Small intestine (tissue), 7 donors: ENCODE data around the gene UNC13B. TPM values are rescaled to one million over a fixed set of nuclear protein-coding genes. Genes with fewer than 3 reads are reported as not detected.
"Not testable (repeated sequence)": the region's sequence is repeated elsewhere in the genome, so short reads cannot be mapped to it uniquely, and the experiment has no call there.

Source experiments
- DNase-seq, 2 donors: peaks; one replicate each; pipeline versions ENCODE4 v3.0.0 to v3.0.0-alpha.2; 2013
- FAIRE-seq: peaks from 2 replicates; lab custom pipeline; 2012; peaks lifted over from hg19 to GRCh38; lab: Jason Lieb, UNC
- H3K27ac ChIP-seq, 3 donors: one replicate each; pipeline ENCODE4 v1.5.1; 2013; ENCODE audit warnings: low read length in 2 of 3, mild to moderate bottlenecking in 2 of 3, control low read depth in 1 of 3, inconsistent platforms in 1 of 3, low read depth in 1 of 3, moderate library complexity in 1 of 3
- H3K27me3 ChIP-seq, 3 donors: one replicate each; pipeline ENCODE4 v1.6.1; 2013; ENCODE audit warnings: low read length in 3 of 3, inconsistent platforms in 1 of 3; ENCODE audit not compliant: control insufficient read depth in 3 of 3, insufficient read depth in 3 of 3
- H3K36me3 ChIP-seq, 3 donors: one replicate each; pipeline ENCODE4 v1.6.1; 2013; ENCODE audit warnings: low read length in 3 of 3, inconsistent platforms in 1 of 3, low read depth in 1 of 3, mild to moderate bottlenecking in 1 of 3, moderate library complexity in 1 of 3; ENCODE audit not compliant: control insufficient read depth in 3 of 3, insufficient read depth in 2 of 3
- H3K4me1 ChIP-seq, 3 donors: one replicate each; pipeline ENCODE4 v1.6.1; 2013; ENCODE audit warnings: low read length in 2 of 3, inconsistent platforms in 1 of 3, low read depth in 1 of 3, mild to moderate bottlenecking in 1 of 3, moderate library complexity in 1 of 3; ENCODE audit not compliant: control insufficient read depth in 3 of 3, insufficient read depth in 2 of 3
- H3K4me3 ChIP-seq, 3 donors: one replicate each; pipeline ENCODE4 v1.5.1; 2013; ENCODE audit warnings: low read length in 3 of 3, control low read depth in 1 of 3, inconsistent platforms in 1 of 3, low read depth in 1 of 3, mild to moderate bottlenecking in 1 of 3, moderate library complexity in 1 of 3
- H3K9me3 ChIP-seq, 2 donors: one replicate each; pipeline ENCODE4 v1.6.1; 2013; ENCODE audit warnings: low read depth in 1 of 2, low read length in 1 of 2; ENCODE audit not compliant: control insufficient read depth in 2 of 2, insufficient read depth in 1 of 2
- WGBS, 3 donors: extraction: QIAGEN DNeasy Blood & Tissue Kit; methylation state at CpG; one replicate each; pipeline ENCODE4 v1.1.7; 2013; 5-methylcytosine and 5-hydroxymethylcytosine counted together
- polyA plus RNA-seq, 4 donors: library from polyadenylated mRNA; stranded (reverse) in 3 of 4; unstranded in 1 of 4; fragments of 200-250 nt in 3 of 4; fragments of 120-200 nt in 1 of 4; gene quantifications; one replicate each; pipeline versions ENCODE4 v1.2.1 to v1.2.3, GENCODE V29; 2013
- donor health status: healthy with polysubstance abuse.
- donor health status: control.
- donor health status: control.
- donor health status: Bipolar disorder and iron deficiency.
- donor health status: healthy.

UNC13B gene
- polyA plus RNA-seq, 4 donors: 11.3 to 23.6 (median 14.4) TPM

DNA sequence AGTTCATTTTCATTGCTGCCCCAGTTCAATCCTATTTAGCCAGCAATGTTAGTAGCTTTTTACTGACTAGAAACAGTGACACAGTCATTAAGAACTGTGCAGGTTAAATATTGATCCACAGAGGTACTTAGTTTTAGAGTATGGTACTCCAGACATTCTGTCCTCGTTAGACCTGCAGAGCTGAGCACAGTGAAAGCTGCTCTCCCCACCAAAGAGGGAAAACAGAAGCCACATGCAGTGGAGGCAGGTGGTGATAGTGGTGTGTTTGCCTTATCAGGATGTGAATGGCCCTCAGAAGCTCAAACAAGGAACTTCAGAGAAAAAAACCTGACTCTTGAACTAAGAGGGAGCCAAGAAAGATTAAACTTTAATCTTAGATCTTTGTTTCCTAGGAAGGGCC, 75.5 kb downstream of the UNC13B start:
- WGBS, 3 donors: 5 to 35% (median 8%) methylated on average over 1 of the region's 1 CpG
- Histone ChIP-seq H3K27ac (peak overlapping the region in 2 of 3 donors; percentile 44 to 75), H3K36me3 (peaks cover 0 to 8% (median 0%) of the 10 kb centered on the region in 3 donors), H3K4me1 (peaks cover 0 to 17% (median 4%) of the 10 kb centered on the region in 3 donors), H3K4me3 (no peak overlapping the region), H3K27me3 (no peaks in the 10 kb centered on the region), H3K9me3 (peaks cover 0 to 4% of the 10 kb centered on the region in 2 donors)
- no peak for FAIRE-seq
- DNase-seq: peak; percentile 70 to 74

DNA sequence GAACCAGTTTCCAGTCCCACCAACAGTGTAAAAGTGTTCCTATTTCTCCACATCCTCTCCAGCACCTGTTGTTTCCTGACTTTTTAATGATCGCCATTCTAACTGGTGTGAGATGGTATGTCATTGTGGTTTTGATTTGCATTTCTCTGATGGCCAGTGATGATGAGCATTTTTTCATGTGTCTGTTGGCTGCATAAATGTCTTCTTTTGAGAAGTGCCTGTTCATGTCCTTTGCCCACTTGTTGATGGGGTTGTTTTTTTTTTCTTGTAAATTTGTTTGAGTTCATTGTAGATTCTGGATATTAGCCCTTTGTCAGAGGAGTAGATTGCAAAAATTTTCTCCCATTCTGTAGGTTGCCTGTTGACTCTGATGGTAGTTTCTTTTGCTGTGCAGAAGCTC, 84.1 kb downstream of the UNC13B start:
- H3K27me3 ChIP-seq, H3K36me3 ChIP-seq, H3K9me3 ChIP-seq, DNase-seq, FAIRE-seq, H3K27ac ChIP-seq, H3K4me3 ChIP-seq, H3K4me1 ChIP-seq: not testable (repeated sequence)
- WGBS, 3 donors: no CpG with 5 or more reads among the region's 1 CpG

DNA sequence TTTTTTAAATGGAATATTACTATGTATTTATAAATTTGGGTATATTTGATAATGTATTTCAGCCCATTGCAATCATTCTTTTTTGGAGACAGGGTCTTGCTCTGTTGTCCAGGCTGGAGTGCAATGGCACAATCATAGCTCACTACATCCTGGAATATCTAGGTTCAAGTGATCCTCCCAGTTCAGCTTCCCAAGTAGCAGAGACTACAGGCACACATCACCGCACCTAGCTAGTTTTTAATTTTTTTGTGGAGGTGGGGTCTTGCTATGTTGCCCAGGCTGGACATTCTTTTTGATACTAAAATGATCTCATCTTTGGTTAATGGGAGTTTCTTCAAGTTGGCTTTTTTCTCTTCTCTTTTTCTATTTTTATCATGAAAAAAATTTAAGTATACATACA, 91.3 kb downstream of the UNC13B start:
- FAIRE-seq: no peak
- WGBS, 3 donors: 96 to 100% (median 98%) methylated on average over 1 of the region's 1 CpG

DNA sequence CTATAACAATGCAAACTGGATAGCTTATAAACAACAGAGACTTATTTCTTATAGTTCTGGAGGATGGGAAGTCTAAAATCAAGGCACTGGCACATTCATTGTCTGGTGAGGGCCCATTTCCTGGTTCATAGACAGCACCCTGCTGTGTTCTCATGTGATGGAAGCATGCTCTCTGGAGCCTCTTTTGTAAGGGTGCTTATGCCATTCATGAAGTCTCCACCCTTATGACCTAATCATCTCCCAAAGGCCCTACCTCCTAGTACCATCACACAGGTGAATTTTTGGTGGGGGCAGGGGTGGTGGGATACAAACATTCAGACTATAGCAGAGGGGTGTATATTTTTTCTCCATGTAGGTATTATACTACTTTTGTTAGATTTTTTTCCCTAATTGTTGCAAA, 92.4 kb downstream of the UNC13B start:
- Histone ChIP-seq H3K4me3 (no peak overlapping the region), H3K36me3 (no peaks in the 10 kb centered on the region), H3K4me1 (peaks cover 3 to 9% (median 5%) of the 10 kb centered on the region in 3 donors), H3K9me3 (no peaks in the 10 kb centered on the region), H3K27ac (no peak overlapping the region), H3K27me3 (no peaks in the 10 kb centered on the region)
- no peak for FAIRE-seq
- no peak for DNase-seq

More for the DNA sequence above, 91.3 kb downstream of the UNC13B start:
- H3K27me3 ChIP-seq: no peaks in the 10 kb centered on the region
- peaks cover 0 to 3% (median 0%) of the 10 kb centered on the region in 3 donors for H3K4me1 ChIP-seq
- H3K9me3 ChIP-seq: no peaks in the 10 kb centered on the region
- H3K27ac ChIP-seq: no peak overlapping the region
- H3K36me3 ChIP-seq: no peaks in the 10 kb centered on the region
- no peak overlapping the region for H3K4me3 ChIP-seq
- DNase-seq: no peak

DNA sequence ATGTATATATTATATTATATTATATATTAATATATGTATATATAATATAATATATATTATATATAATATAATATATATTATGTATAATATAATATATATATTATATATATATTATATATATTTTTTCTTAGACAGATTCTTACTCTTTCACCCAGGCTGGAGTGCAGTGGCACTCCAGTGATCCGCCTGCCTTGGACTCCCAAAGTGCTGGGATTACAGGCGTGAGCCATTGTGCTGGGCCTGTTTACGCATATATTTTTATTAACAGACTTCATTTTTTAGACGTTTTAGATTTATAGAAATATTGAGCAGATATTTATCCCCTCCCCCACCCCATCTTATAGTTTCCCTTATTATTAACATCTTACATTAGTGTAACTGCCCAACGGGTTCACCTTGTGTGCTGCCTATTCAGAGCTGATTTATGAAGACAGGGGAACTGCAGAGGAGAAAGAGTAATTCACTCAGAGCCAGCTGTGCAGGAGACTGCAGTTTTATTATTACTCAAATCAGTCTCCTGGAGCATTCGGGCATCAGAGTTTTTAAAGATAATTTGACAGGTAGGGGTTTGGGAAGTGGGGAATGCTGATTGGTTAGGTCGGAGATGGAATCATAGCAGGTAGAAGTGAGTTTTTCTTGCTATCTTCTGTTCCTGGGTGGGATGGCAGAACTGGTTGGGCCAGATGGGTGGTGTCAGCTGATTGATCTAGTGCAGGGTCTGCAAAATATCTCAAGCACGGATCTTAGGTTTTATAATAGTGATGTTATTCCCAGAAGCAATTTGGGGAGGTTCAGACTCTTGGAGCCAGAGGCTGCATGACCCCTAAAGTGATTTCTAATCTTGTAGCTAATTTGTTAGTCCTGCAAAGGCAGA, 93.4 kb downstream of the UNC13B start:
- H3K36me3 ChIP-seq: no peaks in the 10 kb centered on the region
- DNase-seq: no peak
- peaks cover 3 to 9% (median 5%) of the 10 kb centered on the region in 3 donors for H3K4me1 ChIP-seq
- no peak overlapping the region for H3K27ac ChIP-seq
- no peak overlapping the region for H3K4me3 ChIP-seq
- H3K9me3 ChIP-seq: no peaks in the 10 kb centered on the region
- peak; percentile 98 for FAIRE-seq
- no peaks in the 10 kb centered on the region for H3K27me3 ChIP-seq
- WGBS, 3 donors: 49 to 67% (median 64%) methylated on average over 8 of the region's 8 CpGs

DNA sequence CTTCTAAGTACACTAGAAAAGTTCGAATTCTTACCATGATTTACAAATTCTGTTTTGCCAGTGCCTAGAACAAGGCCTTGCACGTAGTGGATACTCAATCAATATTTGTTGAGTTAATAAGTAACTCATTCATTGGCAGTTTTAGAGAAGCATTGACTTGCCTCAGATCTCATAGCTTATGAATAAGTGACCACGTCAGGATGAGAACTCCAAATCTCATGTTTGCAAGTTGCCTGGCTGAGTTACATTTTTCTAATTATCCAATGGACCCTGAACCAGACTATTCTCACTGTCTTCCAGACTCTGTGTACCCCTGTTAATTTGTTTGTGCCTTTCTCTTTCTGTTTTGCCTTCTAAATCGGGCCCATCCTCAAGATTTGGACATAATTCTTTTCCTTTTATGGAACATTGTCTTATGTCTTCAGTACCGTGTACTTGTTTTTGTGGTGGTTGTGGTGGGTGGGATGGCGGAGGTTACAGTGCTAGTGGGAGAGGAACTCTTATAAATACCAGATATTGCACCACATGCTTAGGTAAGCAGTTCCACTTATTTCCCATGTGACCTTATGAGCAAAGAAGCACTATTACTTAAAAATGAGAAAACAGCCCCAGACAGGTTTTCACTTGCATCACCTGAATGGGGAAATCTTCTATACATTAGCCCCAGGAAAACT, 96.3 kb downstream of the UNC13B start:
- WGBS, 3 donors: 23 to 56% (median 37%) methylated on average over 6 of the region's 6 CpGs

DNA sequence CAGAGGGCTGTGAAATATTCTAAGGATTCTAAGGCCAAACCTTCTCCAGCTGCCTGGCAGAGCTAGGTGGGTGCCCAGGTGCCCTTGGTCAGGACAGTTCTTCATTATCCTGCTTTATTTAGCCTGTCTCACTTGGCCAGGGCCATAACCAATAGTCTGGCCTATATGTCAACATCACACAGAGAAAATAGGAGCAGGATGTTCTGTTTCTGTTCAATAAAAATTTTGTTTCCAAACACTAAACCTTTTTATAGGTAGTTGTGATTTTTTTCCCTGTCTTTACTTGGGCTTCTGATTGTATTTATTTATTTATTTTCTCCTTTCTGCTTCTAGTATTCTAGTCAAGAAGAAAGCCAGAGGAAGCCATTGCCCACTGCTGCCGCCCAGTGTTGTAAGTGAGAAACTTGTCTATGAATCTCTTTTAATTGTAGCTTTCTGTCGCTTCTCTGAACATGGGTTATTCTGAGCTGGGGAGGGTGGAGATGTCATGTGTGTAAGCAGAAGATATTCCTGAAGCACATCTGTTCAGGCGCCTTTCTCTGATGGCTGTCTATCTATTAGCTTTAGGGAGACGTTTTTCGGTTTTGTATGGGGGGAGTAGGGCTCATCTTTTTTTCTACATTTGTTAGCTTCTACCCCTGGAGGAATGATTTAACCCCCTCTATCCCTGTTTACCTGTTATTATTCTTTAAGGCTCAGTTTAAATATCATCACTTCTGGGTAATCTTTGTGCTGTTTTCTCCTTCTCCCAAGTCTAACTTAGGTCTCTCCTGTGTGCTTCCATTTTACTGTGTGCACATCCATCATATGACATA, 97.1 kb downstream of the UNC13B start:
- DNase-seq (peak; percentile 82 to 83), FAIRE-seq (no peak)
- WGBS, 3 donors: 17 to 33% (median 23%) methylated on average over 5 of the region's 5 CpGs
- H3K4me3 ChIP-seq: no peak overlapping the region
- no peaks in the 10 kb centered on the region for H3K36me3 ChIP-seq
- peak overlapping the region in 2 of 3 donors; percentile 20 to 79 for H3K27ac ChIP-seq
- no peaks in the 10 kb centered on the region for H3K27me3 ChIP-seq
- H3K4me1 ChIP-seq: peaks cover 3 to 9% (median 5%) of the 10 kb centered on the region in 3 donors
- no peaks in the 10 kb centered on the region for H3K9me3 ChIP-seq

More for the DNA sequence above, 96.3 kb downstream of the UNC13B start:
- Histone ChIP-seq H3K9me3 (no peaks in the 10 kb centered on the region), H3K4me1 (peaks cover 3 to 9% (median 5%) of the 10 kb centered on the region in 3 donors), H3K36me3 (no peaks in the 10 kb centered on the region), H3K27ac (peak overlapping the region in 2 of 3 donors; percentile 20 to 79), H3K4me3 (no peak overlapping the region), H3K27me3 (no peaks in the 10 kb centered on the region)
- peak; percentile 65 to 66 for DNase-seq
- no peak for FAIRE-seq

DNA sequence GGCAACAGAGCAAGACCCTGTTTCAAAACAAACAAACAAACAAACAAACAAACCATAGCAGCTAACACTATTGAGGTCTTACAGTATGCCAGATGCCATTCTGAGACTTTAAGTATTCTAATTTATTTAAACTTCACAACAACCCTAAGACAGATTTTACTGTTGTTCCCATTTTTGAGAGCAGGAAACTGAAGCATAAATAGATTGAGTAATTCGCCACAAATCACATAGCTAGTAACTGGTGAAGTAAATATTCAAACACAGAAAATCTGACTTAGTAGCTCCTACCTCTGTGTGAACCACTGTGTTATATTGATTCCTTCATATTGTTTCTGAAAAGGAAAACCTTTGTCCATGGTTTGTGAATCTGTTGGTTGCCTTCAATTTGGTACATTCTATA, 98.4 kb downstream of the UNC13B start:
- Histone ChIP-seq H3K36me3 (no peaks in the 10 kb centered on the region), H3K27ac (no peak overlapping the region), H3K4me3 (no peak overlapping the region), H3K4me1 (peaks cover 3 to 9% (median 5%) of the 10 kb centered on the region in 3 donors), H3K9me3 (no peaks in the 10 kb centered on the region), H3K27me3 (no peaks in the 10 kb centered on the region)
- DNase-seq (no peak), FAIRE-seq (peak; percentile 15)
- WGBS, 3 donors: 65 to 89% (median 81%) methylated on average over 1 of the region's 1 CpG
